ENCODE measurements around the gene TSPAN14.

The TSPAN14 gene

GRCh38 chr10:80509108-80509402 lies 54.9 kb downstream of the TSPAN14 start:
- DNase-seq = no peak

DNA sequence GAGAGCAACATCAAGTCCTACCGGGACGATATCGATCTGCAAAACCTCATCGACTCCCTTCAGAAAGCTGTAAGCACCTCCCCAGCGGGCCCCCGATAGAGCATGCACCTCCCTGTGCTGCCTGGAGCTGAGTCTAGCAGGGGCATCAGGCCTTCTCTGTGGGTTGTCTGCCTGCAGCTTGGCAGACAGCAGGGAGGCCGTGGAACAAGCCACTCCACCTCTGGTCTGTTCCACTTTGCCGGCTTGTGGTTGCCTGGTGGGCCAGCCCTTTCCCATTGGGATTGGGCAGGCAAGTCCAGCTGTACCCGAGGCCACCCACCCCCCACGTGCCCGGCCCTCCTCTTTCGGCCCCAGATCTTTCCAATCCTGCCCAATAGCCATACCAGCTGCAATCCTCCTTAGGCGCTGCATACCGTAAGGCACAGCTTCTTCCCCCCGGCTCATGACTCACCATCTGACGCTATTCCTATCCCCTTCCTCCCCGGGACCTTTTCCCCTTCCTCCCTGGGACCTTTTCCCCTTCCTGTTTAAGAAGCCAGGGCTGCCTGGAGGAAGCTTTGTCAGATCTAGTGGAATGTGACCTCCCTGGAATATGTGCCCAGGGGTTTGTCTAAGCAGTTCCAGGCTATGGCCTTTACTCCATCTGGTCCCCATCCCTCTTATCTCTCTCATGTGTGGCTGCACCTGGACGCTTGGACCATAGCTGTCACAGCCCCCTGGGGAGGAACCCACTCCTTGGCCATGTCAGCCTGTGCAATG lies 55.5 kb downstream of the TSPAN14 start:
- no peak for DNase-seq

GRCh38 chr10:80512031-80512526 lies 58.0 kb downstream of the TSPAN14 start:
- DNase-seq = no peak

GRCh38 chr10:80513106-80513505 lies 59.0 kb downstream of the TSPAN14 start:
- DNase-seq = no peak

DNA sequence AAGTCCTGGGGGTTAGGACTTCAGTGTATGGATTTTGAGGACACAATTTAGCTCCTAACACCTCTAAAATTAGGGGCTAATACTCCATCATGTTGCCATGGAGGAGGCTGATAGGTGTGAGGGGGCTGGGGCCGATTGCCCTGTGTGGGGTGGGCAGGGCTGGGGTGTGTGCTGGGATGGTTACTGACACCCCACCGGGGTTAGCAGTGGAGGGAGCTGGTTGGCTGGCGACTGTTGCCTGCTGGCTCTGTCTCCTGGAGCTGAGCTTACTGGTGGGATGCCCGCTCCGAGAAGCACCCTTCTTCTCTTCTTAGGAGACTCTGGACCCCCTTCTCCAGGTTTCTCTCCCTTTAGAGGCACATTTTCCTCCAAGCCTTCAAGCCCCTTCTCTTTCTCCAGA lies 61.4 kb downstream of the TSPAN14 start:
- DNase-seq = no peak

DNA sequence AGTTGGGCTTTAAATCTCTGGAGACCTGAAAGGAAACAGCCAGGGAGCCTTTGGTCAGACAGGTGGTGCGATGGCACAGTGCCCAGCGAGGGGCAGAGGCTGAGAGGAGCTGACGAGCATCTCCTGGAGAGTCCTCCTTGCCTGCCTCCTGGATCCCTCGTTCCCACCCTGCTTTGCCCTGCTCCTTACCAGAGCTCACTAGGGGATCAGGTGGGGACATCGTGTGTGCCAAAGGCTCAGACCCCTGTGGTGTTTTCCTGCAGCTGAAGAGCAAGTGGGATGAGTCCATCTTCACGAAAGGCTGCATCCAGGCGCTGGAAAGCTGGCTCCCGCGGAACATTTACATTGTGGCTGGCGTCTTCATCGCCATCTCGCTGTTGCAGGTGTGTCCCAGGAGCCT lies 61.8 kb downstream of the TSPAN14 start:
- no peak for DNase-seq

DNA sequence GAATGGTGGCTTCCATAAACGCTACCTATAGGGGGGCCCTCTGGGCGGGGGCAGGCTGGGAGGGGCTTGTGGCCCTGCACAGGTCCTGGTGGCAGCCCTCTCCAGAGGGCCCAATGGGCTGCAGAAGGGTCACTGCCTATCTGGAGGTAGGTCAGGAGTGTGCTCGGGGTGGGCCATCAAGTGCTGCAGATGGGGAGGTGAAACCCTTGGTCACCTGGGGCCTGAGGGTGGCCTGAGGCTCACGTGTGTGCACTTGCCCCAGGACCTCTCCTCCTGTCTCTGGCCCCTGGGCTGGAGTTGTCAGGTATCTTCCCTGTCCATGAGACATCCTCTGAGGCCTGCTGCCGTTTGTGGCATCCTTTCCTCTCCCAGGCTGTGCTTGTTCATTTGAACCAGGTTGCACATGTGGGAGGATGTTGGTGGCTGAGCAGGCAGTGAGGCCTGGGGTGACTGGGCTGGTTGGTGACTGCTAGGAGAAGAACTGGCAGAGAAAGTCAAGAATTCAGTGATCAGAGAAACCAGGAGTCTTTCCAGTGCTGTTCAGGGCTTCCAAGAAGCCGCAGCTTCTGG lies 62.5 kb downstream of the TSPAN14 start:
- DNase-seq = no peak

DNA sequence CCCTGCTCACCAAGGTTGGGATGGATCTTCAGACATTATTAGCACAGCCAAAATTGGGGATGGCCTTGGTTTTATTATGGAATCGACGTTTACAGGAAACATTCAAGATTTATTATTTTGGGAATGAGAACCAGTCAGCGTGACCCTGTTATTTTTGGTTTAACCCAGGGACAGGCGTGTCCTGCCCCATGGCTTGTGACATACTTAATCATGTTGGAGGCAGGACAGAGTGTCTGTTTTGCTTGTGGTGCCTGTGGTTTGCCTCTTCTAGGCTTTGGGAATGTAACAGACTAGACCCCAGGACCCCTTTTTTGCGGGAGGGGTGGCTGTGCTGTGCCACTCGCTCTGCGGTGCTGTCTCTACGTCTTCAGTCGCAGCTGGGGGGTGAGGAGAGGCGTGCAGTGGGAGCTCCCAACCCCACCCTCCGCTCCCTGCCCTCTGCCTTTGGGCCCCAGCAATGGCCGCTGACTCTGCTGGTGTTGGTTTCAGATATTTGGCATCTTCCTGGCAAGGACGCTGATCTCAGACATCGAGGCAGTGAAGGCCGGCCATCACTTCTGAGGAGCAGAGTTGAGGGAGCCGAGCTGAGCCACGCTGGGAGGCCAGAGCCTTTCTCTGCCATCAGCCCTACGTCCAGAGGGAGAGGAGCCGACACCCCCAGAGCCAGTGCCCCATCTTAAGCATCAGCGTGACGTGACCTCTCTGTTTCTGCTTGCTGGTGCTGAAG lies 63.5 kb downstream of the TSPAN14 start:
- no peak for DNase-seq

DNA sequence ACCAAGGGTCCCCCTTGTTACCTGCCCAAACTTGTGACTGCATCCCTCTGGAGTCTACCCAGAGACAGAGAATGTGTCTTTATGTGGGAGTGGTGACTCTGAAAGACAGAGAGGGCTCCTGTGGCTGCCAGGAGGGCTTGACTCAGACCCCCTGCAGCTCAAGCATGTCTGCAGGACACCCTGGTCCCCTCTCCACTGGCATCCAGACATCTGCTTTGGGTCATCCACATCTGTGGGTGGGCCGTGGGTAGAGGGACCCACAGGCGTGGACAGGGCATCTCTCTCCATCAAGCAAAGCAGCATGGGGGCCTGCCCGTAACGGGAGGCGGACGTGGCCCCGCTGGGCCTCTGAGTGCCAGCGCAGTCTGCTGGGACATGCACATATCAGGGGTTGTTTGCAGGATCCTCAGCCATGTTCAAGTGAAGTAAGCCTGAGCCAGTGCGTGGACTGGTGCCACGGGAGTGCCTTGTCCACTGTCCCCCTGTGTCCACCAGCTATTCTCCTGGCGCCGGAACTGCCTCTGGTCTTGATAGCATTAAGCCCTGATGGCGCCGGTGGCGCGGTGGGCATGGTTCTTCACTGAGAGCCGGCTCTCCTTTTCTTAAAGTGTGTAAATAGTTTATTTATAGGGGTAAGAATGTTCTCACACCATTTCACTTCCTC lies 64.2 kb downstream of the TSPAN14 start:
- no peak for DNase-seq

DNA sequence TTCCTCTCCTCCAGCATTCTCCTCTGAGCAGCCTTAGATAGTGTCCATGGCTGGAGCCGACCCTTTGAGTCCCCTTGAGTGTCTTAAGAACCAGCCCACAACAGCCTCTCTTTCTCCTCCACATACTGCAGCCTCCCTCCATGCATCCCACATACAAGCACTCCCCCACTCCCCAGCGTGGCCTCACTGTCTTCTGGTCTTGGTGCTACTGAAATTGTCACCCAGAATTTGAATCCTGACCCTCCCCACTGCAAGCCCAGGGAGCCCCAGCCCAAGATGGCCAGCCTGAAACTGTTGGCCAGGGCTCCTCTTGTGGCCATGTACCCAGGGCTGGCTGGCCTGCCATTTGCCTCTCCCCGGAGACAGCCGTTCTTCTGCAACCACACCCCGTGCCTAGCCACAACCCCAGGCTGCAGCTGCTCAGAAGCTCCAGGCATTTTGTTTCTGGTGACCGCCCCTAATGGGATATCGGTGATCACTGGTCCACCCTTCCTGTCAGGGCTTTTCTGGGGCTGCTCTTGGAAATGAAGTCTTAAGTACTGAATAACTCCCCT lies 64.8 kb downstream of the TSPAN14 start:
- DNase-seq = no peak

- no peak for DNase-seq
These were observed 66.0 kb downstream of the TSPAN14 start for GRCh38 chr10:80519936-80520650.

- no peak for DNase-seq
These were observed 66.8 kb downstream of the TSPAN14 start for GRCh38 chr10:80520661-80521470.

DNA sequence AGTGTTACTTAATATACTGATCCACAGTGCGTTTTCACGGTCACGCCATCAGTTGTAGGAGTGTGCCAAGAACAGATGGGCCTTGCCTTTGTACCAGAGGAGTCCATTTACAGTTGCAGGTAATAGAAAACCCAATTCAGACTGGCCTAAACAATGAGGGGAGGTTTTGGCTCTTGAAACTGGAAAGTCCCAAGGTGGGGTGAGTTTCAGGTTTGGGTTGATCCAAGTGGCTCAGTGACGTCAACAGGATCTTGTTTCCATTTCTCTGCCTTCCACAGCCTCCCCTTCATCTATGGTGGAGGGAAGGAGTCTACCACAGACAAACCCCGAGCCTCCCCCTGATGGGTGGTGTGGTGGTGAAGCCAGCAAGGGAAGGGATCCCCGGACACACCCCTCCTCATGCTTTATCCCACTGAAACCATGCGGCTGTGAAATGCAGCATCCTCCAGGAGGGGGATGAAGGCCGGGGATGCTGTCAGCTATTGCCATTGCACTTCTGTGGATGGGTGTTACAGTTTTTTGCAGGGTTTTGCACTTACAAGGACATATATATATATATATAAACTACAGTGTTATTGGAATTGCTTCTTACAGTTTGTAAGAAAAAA lies 68.8 kb downstream of the TSPAN14 start:
- no peak for DNase-seq

DNA sequence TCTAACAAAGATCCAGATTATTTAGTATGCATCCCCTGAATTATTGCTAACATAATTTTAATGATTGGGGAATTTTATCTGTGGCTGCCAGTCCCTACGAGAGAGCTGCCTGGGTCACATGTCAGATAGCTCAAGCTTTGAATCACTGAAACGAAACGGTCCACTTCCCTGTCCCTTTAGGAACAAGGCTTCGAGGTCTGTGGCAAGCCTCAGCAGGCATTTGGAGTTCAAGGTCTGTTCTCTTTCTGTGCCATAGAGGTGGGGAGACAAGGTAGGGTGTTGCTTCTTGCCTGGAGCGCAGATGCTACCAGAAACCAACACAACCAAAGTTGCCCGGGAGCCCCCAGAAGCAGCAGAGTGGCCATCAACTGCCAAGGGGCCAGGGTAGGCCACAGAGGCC lies 69.7 kb downstream of the TSPAN14 start:
- no peak for DNase-seq

DNA sequence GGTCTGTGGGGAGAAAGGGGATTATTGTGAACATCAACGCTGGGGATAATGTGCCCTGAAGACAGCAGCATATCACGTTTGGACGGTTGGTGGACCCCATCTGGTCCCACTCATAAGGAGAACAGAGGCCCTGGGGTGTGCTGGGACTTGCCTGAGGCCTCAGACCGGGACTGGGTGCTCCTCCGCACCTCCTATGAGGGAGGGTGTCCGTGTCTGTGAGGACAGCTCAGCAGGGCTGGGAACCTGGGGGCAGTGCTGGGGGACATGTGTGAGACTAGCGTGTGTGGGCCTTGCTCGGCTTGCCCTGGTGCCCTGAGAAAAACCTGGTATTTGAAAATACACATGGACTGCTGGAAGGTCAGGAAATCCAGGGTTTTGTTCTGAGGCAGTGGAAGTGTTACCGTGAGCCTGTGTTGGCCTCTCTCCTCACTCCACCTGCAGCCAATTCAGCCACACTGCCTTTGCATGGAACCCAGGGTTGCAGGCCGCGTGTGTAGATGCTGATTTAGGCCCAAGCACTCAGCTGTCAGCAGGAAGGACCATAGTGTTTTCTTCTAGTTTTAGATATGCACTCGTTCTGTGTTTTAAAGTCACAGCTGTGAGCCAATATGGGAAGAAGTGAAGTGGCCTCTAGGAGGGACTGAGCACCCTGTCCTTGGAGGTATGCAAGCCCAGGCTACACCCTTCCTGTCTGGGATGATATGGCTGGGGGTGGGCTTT lies 70.2 kb downstream of the TSPAN14 start:
- no peak for DNase-seq

GRCh38 chr10:80526218-80526617 lies 72.1 kb downstream of the TSPAN14 start:
- DNase-seq = no peak

GRCh38 chr10:80526742-80527141 lies 72.6 kb downstream of the TSPAN14 start:
- no peak for DNase-seq

DNA sequence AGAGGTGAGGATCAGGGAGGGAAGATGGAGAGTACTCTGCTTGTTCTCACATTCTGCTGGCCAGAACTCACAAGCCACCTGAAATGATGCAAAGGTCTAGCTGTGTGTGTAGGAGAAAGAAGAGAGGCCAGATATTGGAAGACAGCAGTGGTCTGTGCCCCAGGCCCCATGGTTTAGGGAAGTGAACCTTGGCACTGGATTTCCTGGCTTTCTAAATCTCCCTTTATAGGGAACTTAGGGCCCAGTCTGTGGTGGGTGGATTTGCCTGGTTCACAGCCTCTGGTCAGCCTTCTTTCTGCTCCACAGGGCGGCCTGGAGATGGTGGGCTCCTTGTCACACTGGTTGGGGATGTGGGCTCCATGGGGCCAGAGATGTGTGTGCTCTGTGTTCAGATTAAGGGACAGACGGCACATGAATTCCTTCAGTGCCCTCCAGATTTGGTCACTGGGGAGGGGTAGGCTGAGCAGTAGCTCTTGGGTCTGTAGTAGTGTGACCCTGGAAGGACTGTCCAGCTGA lies 74.1 kb downstream of the TSPAN14 start:
- no peak for DNase-seq

DNA sequence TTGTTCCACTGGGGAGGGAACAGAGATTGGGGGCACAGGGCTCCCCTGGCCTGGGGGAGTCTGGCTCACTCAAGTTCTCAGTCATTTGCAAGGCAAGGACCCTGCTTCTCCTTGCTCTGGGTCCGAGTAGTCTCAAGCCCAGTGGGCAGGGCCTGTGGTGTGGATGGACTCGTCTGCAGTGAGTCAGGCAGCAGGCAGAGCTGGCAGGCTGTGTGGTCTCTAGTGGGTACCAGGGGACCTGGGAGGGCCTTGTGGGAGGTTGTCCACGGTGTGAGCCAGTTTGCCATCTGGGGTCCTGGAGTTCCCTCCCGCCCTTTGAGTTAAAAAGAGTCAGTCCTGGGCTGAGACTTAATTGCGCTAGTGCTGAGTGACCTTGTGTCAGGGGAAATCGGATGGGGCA lies 74.8 kb downstream of the TSPAN14 start:
- no peak for DNase-seq

DNA sequence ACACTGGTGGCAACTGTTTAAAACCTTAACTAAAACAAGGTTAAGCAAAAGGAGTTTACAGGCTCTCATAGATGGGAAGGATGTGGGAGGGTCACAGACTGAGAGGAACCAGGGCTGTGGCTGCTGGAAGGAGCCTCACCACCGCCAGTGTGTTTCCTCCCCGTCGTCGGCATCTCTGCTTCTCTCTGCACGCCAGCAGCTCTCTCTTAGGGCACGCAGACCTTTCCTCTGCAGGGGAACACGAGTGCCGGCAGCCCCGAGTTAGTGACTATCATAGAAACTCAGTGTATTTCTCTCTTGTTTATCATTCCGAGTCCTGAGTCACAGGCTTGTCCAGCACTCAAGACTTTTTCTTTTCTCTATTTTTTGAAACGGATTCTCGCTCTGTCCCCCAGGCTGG lies 75.5 kb downstream of the TSPAN14 start:
- no peak for DNase-seq
